Panc1 (cell line): Measurements from ENCODE around the gene FOS. TPM values are rescaled to one million over a fixed set of nuclear protein-coding genes. Genes with fewer than 3 reads are reported as not detected.

Experiments
- ATAC-seq: fragments of 200-7000 bp; cut with Tn5 transposase; 2 replicates; pipeline ENCODE4 v1.9.1; 2020; ENCODE audit warnings: mild to moderate bottlenecking, moderate library complexity
- BruUV-seq: library from RNA; stranded (reverse); fragments of 400-500 nt; replicated peaks from 2 replicates; lab custom pipeline; 2021; lab: Mats Ljungman, UMichigan
- CTCF ChIA-PET: fragments of 300-600 bp; sonication (Branson Sonifier 250); formaldehyde crosslinking; loops from one replicate; lab custom pipeline; 2022; ENCODE audit warnings: antibody characterized with exemption; lab: Charles Lee
- POLR2A ChIA-PET: fragments of 300-600 bp; sonication (Branson Sonifier 250); formaldehyde crosslinking; loops from one replicate; lab custom pipeline; 2022; ENCODE audit warnings: antibody characterized with exemption; lab: Charles Lee
- DNase-seq: peaks from one replicate; pipeline ENCODE4 v3.0.0-alpha.2; 2010; ENCODE audit warnings: low read depth, low spot score
- H3K27ac ChIP-seq: 2 replicates; pipeline ENCODE4 v1.5.1; 2011; ENCODE audit warnings: mild to moderate bottlenecking, low read length, inconsistent platforms
- H3K27me3 ChIP-seq: fragments of 200-500 bp; sonication (Bioruptor generic); 2 replicates; pipeline ENCODE4 v1.6.0; 2014; ENCODE audit warnings: low read length, inconsistent platforms; ENCODE audit not compliant: control insufficient read depth, insufficient read depth
- H3K36me3 ChIP-seq: fragments of 200-500 bp; sonication (Bioruptor generic); 2 replicates; pipeline ENCODE4 v1.5.1; 2014; ENCODE audit warnings: inconsistent platforms, mild to moderate bottlenecking, low read length, moderate library complexity; ENCODE audit not compliant: control insufficient read depth, insufficient read depth
- H3K4me1 ChIP-seq: 2 replicates; pipeline ENCODE4 v1.5.1; 2011; ENCODE audit warnings: inconsistent platforms, mild to moderate bottlenecking, low read length, moderate library complexity; ENCODE audit not compliant: control insufficient read depth, insufficient read depth
- H3K4me3 ChIP-seq, 2 experiments: 2 replicates each; pipeline ENCODE4 v1.5.1; 2011 to 2012; ENCODE audit warnings: low read depth in 2 of 2, low read length in 2 of 2, mild to moderate bottlenecking in 2 of 2, inconsistent platforms in 1 of 2, moderate library complexity in 1 of 2
- H3K9me3 ChIP-seq: fragments of 200-500 bp; sonication (Bioruptor generic); 2 replicates; pipeline ENCODE4 v1.5.1; 2014; ENCODE audit warnings: low read depth, mild to moderate bottlenecking, inconsistent platforms, low read length, moderate library complexity; ENCODE audit not compliant: control insufficient read depth, insufficient read depth
- POLR2AphosphoS5 ChIP-seq: IDR thresholded peaks from 2 replicates; pipeline ENCODE4 v1.6.1; 2012; ENCODE audit warnings: mild to moderate bottlenecking, low read depth, low read length, moderate library complexity
- SIN3A ChIP-seq: IDR thresholded peaks from 2 replicates; pipeline ENCODE4 v1.6.1; 2012; ENCODE audit warnings: low read depth, mild to moderate bottlenecking, low read length, moderate library complexity, borderline replicate concordance; ENCODE audit not compliant: insufficient read depth
- TCF7L2 ChIP-seq: IDR thresholded peaks from 2 replicates; pipeline ENCODE4 v1.6.1; 2011; ENCODE audit warnings: mild to moderate bottlenecking, low read depth, low read length, inconsistent platforms
- in situ Hi-C: cut with HindIII; loops from 2 replicates; pipeline ENCODE4 v1.10.0; 2016; ENCODE audit warnings: low sequenced_read_pairs, low pct_unique_long_range_greater_than_20kb
- intact Hi-C: fragments of 100-400 bp; cut with micrococcal nuclease; formaldehyde crosslinking; loops from one replicate; pipeline ENCODE4 v1.10.0; 2022; ENCODE audit not compliant: unreplicated experiment
- total RNA-seq: library from RNA; stranded (reverse); gene quantifications from one replicate; pipeline ENCODE4 v1.2.1, GENCODE V29; 2021; ENCODE audit not compliant: unreplicated experiment
- TF ChIP-seq, protein P1 (sequence below): fragments of 450-650 bp; IDR thresholded peaks from 2 replicates; pipeline ENCODE4 v1.5.1; 2017; ENCODE audit warnings: mild to moderate bottlenecking
- TF ChIP-seq, protein P2 (sequence below), 2 experiments: IDR thresholded peaks; 2 replicates each; pipeline ENCODE4 v1.6.1; 2011 to 2012; ENCODE audit warnings: low read depth in 2 of 2, control low read depth in 1 of 2, low read length in 1 of 2, mild to moderate bottlenecking in 1 of 2, moderate library complexity in 1 of 2; ENCODE audit not compliant: insufficient read depth in 1 of 2

The FOS gene
- total RNA-seq, 1 experiment from 2014 or later, result 26.8 TPM

DNA sequence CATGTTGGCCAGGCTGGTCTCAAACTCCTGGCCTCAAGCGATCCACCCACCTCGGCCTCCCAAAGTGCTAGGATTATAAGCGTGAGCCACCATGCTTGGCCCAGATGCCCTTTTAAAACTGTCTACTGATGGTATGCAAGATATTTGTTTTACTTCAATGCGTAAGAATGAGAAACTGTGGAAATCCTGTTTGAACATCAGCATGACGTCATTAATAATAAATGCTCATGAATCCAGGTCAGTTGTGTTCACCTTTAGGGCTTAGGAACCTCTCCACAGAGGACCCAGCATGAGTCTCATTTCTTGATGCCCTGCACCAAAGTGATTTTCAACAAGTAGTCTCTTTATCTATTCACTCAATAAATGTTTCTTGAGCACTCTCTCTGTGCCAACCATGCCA lies 34.5 kb upstream of the FOS start:
- no TSS peak for BruUV-seq
- H3K4me1 ChIP-seq, result no peaks in the 10 kb centered on the region
- ChIA-PET CTCF (no interaction called here), POLR2A (no interaction called here)
- H3K9me3 ChIP-seq, result no peaks in the 10 kb centered on the region
- TF ChIP-seq TCF7L2, result no peak
- TF ChIP-seq, protein P1, sequence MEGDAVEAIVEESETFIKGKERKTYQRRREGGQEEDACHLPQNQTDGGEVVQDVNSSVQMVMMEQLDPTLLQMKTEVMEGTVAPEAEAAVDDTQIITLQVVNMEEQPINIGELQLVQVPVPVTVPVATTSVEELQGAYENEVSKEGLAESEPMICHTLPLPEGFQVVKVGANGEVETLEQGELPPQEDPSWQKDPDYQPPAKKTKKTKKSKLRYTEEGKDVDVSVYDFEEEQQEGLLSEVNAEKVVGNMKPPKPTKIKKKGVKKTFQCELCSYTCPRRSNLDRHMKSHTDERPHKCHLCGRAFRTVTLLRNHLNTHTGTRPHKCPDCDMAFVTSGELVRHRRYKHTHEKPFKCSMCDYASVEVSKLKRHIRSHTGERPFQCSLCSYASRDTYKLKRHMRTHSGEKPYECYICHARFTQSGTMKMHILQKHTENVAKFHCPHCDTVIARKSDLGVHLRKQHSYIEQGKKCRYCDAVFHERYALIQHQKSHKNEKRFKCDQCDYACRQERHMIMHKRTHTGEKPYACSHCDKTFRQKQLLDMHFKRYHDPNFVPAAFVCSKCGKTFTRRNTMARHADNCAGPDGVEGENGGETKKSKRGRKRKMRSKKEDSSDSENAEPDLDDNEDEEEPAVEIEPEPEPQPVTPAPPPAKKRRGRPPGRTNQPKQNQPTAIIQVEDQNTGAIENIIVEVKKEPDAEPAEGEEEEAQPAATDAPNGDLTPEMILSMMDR, result no peak
- TF ChIP-seq, protein P2, sequence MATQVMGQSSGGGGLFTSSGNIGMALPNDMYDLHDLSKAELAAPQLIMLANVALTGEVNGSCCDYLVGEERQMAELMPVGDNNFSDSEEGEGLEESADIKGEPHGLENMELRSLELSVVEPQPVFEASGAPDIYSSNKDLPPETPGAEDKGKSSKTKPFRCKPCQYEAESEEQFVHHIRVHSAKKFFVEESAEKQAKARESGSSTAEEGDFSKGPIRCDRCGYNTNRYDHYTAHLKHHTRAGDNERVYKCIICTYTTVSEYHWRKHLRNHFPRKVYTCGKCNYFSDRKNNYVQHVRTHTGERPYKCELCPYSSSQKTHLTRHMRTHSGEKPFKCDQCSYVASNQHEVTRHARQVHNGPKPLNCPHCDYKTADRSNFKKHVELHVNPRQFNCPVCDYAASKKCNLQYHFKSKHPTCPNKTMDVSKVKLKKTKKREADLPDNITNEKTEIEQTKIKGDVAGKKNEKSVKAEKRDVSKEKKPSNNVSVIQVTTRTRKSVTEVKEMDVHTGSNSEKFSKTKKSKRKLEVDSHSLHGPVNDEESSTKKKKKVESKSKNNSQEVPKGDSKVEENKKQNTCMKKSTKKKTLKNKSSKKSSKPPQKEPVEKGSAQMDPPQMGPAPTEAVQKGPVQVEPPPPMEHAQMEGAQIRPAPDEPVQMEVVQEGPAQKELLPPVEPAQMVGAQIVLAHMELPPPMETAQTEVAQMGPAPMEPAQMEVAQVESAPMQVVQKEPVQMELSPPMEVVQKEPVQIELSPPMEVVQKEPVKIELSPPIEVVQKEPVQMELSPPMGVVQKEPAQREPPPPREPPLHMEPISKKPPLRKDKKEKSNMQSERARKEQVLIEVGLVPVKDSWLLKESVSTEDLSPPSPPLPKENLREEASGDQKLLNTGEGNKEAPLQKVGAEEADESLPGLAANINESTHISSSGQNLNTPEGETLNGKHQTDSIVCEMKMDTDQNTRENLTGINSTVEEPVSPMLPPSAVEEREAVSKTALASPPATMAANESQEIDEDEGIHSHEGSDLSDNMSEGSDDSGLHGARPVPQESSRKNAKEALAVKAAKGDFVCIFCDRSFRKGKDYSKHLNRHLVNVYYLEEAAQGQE (IDR thresholded peaks at IDR 0.05; ENCODE audit: insufficient read depth in 1 of 2, low read depth in 2 of 2, low read length in 1 of 2), result no peak
- no peak for TF ChIP-seq POLR2AphosphoS5
- TF ChIP-seq SIN3A, result no peak
- H3K36me3 ChIP-seq, result no peaks in the 10 kb centered on the region
- DNase-seq (no peak), ATAC-seq (no peak)
- H3K27ac ChIP-seq, result no peak overlapping the region
- intact Hi-C loops, result no loop called here
- in situ Hi-C loops, result no loop called here
- H3K27me3 ChIP-seq, result no peaks in the 10 kb centered on the region
- no peak overlapping the region for H3K4me3 ChIP-seq

DNA sequence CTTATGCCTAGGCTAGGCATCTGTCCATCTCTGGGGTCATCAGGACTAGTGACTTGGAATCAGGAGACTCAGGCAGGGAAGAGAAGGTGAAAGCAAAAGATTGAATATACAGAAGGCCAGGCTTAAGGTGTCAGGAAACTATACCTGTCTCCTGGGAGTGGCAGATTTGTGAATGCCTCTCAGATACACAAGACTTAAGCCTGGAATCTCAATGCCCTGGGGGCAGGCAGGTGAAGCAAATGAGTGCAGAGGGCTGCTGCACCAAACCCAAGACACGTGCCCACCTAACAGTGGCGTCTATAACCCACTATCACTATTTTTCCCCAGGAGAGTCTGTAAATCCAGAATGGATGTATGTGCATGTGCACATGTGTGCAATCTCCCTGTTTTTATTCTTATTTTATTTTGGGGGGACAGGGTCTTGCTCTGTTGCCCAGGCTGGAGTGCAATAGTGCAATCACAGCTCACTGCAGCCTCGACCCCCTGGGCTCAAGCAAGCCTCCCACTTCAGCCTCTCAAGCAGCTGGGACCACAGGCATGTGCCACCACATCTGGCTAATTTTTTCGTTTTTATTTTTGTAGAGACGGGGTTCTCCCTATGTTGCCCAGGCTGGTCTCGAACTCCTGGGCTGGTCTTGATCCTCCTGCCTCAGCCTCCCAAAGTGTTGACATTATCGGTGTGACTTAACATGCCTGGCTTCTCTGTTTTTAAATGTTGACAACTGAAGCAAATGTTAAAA lies 31.9 kb upstream of the FOS start:
- CTCF ChIA-PET, result no interaction called here
- H3K27me3 ChIP-seq, result no peaks in the 10 kb centered on the region
- ATAC-seq, result no peak
- no peaks in the 10 kb centered on the region for H3K9me3 ChIP-seq
- DNase-seq, result no peak
- H3K36me3 ChIP-seq, result no peaks in the 10 kb centered on the region
- BruUV-seq, result no TSS peak
- in situ Hi-C loops, result no loop called here
- H3K27ac ChIP-seq, result no peak overlapping the region
- intact Hi-C loops, result no loop called here
- H3K4me1 ChIP-seq, result no peaks in the 10 kb centered on the region
- POLR2A ChIA-PET, result no interaction called here
- no peak overlapping the region for H3K4me3 ChIP-seq
- TF ChIP-seq POLR2AphosphoS5 (no peak), SIN3A (no peak), TCF7L2 (no peak)
- TF ChIP-seq, protein P2 (IDR thresholded peaks at IDR 0.05; ENCODE audit: insufficient read depth in 1 of 2, low read depth in 2 of 2, low read length in 1 of 2), result no peak
- TF ChIP-seq, protein P1, result no peak
